ENCODE measurements around the gene SRRT. TPM values are rescaled to one million over a fixed set of nuclear protein-coding genes. Genes with fewer than 3 reads are reported as not detected.

The SRRT gene

Small RNA genes lying within 50 kb of the gene (microRNA-seq; reads per million reads assigned to microRNA genes)
- gene MIR6875 = not detected
